ENCODE data around the gene STK31.

DNA sequence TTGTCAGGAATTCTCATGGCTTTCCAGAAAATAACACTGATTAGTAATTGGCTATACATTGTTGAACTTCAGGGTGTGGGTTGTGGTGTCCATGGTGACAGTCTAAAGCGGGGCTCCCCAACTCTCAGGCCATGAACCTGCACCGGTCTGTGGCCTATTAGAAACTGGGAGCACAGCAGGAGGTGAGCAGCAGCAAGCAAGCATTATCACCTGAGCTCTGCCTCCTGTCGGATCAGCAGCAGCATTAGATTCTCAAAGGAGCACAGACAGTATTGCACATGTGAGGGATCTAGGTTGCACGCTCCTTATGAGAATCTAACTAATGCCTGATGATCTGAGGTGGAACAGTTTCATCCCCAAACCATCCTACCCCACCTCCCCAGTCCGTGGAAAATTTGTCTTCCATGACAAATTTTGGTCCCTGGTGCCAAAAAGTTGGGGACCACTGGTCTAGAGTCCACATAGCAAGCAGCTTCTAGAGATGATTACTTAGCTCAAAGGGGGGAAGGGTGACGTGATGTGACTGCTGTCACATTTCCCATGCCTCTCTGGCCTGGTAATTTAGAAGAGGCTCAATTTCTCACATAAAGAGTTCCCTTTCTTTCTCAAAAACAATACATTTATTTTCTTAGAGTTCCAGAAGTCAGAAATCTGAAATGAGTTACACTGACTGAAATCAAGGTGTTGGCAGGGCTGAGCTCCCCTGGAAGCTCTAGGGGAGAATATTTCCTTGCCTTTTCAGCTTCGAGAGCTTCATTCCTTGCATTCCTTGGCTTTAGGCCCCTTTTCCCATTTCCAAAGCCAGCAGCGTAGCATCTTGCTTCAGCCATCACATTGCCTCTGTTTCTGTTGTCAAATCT lies 47.7 kb upstream of the STK31 start:
- TF ChIP-seq, protein P1, sequence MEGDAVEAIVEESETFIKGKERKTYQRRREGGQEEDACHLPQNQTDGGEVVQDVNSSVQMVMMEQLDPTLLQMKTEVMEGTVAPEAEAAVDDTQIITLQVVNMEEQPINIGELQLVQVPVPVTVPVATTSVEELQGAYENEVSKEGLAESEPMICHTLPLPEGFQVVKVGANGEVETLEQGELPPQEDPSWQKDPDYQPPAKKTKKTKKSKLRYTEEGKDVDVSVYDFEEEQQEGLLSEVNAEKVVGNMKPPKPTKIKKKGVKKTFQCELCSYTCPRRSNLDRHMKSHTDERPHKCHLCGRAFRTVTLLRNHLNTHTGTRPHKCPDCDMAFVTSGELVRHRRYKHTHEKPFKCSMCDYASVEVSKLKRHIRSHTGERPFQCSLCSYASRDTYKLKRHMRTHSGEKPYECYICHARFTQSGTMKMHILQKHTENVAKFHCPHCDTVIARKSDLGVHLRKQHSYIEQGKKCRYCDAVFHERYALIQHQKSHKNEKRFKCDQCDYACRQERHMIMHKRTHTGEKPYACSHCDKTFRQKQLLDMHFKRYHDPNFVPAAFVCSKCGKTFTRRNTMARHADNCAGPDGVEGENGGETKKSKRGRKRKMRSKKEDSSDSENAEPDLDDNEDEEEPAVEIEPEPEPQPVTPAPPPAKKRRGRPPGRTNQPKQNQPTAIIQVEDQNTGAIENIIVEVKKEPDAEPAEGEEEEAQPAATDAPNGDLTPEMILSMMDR (IDR thresholded peaks at IDR 0.05) = no peak
- no peak for TF ChIP-seq POLR2A (IDR thresholded peaks at IDR 0.05)

Data from heart left ventricle (tissue), 13 donors.